Adrenal gland (tissue), 12 donors: Measurements from ENCODE around the gene FAM9A. TPM values are rescaled to one million over a fixed set of nuclear protein-coding genes. Genes with fewer than 3 reads are reported as not detected.
A peak's percentile ranks its signal among the peaks of the same experiment; 100 is the strongest.
"Not testable (repeated sequence)": the region's sequence is repeated elsewhere in the genome, so short reads cannot be mapped to it uniquely, and the experiment has no call there.

Experiments used
- DNase-seq, 7 donors: peaks; one replicate each; pipeline ENCODE4 v3.0.0-alpha.2; 2019 to 2020
- H3K27ac ChIP-seq, 5 donors: fragments of 200-600 bp; sonication (generic) in 4 of 5; 1 replicate in 3 of 5; 2 replicates in 2 of 5; pipeline versions ENCODE4 v1.5.1 to v1.8.0; 2016 to 2020; ENCODE audit warnings: mild to moderate bottlenecking in 1 of 5
- H3K27me3 ChIP-seq: fragments of 200-600 bp; 2 replicates; pipeline ENCODE4 v1.8.0; 2021
- H3K36me3 ChIP-seq, 2 donors: fragments of 200-600 bp; replicated peaks in 1 of 2; 1 replicate in 1 of 2; 2 replicates in 1 of 2; pipeline versions ENCODE4 v1.5.1 to v1.8.0; 2018 to 2022
- H3K4me1 ChIP-seq, 2 donors: fragments of 200-600 bp; replicated peaks in 1 of 2; 1 replicate in 1 of 2; 2 replicates in 1 of 2; pipeline versions ENCODE4 v1.5.1 to v1.8.0; 2018 to 2021
- H3K4me3 ChIP-seq, 4 donors: fragments of 200-600 bp; sonication (generic) in 3 of 4; one replicate each; pipeline ENCODE4 v1.5.1; 2016 to 2018
- H3K9me3 ChIP-seq, 3 donors: fragments of 200-600 bp; sonication (generic) in 1 of 3; replicated peaks in 1 of 3; 1 replicate in 2 of 3; 2 replicates in 1 of 3; pipeline versions ENCODE4 v1.5.1 to v1.8.0; 2016 to 2021
- CTCF ChIP-seq, 6 experiments: fragments of 450-650 bp in 4 of 6; fragments of 200-600 bp in 2 of 6; sonication (generic) in 1 of 6; IDR thresholded peaks; 1 replicate in 5 of 6; 2 replicates in 1 of 6; pipeline versions ENCODE4 v1.5.1 to v1.8.0; 2016 to 2021; ENCODE audit warnings: antibody characterized with exemption in 6 of 6, mild to moderate bottlenecking in 2 of 6, moderate library complexity in 1 of 6
- POLR2A ChIP-seq, 2 donors: fragments of 450-650 bp; IDR thresholded peaks; one replicate each; pipeline ENCODE4 v1.6.1; 2017; ENCODE audit warnings: antibody characterized with exemption in 2 of 2, mild to moderate bottlenecking in 2 of 2, moderate library complexity in 1 of 2
- WGBS, 4 donors: extraction: QIAGEN DNeasy Blood & Tissue Kit in 2 of 4; methylation state at CpG; one replicate each; pipeline versions ENCODE4 v1.1.5 to v1.1.7; 2013 to 2017; 5-methylcytosine and 5-hydroxymethylcytosine counted together
- intact Hi-C, 2 donors: fragments of 100-400 bp; cut with DNase I; formaldehyde crosslinking; loops; one replicate each; pipeline versions ENCODE4 v1.14.1 to v1.15.0; 2022 to 2023
- polyA plus RNA-seq, 3 donors: library from polyadenylated mRNA; stranded (reverse); fragments of 200-250 nt in 2 of 3; fragments of 350-450 nt in 1 of 3; fragmentation: Illumina TruSeq in 1 of 3; extraction: RNeasy Lipid Tissue Mini Kit (QIAGEN cat#74804) in 1 of 3; gene quantifications; one replicate each; pipeline ENCODE4 v1.2.3, GENCODE V29; 2013 to 2014
- total RNA-seq, 9 donors: library from RNA; depleted of rRNA in 4 of 9; stranded (reverse); fragments of >200 nt in 4 of 9; fragments of 120-200 nt in 1 of 9; fragmentation: NEBNext Ultra II Directional in 1 of 9; extraction: Animal tissue kit (Norgen Biotek cat#: 25700) in 1 of 9; gene quantifications; one replicate each; pipeline versions ENCODE4 v1.1.0 to v1.2.4, GENCODE V29; 2013 to 2023
- donor health status: healthy with polysubstance abuse.
- donor health status: Bipolar disorder and iron deficiency.
- donor health status: DM: yes; HTN: yes; CAD: no.
- donor health status: DM: no; HTN: no; CAD: no.
- donor health status: DM: no; HTN: no; CAD: no.
- donor health status: DM: yes; HTN: yes; CAD: no.

FAM9A gene
- total and polyA plus RNA-seq, 12 donors, result not detected

- WGBS, 4 donors, result 66 to 91% (median 85%) methylated on average over 12 to 25 of the region's 25 CpGs
- Histone ChIP-seq H3K36me3 (no peaks in the 10 kb centered on the region), H3K4me3 (no peak overlapping the region), H3K9me3 (no peaks in the 10 kb centered on the region), H3K27me3 (peaks cover 7% of the 10 kb centered on the region), H3K27ac (no peak overlapping the region), H3K4me1 (no peaks in the 10 kb centered on the region)
- no peak for DNase-seq
- intact Hi-C loops, result no loop called here
- TF ChIP-seq POLR2A (IDR thresholded peaks at IDR 0.05) (no peak), CTCF (IDR thresholded peaks at IDR 0.05) (no peak)
Observed at GRCh38 chrX:8784162-8784561, 17.0 kb downstream of the FAM9A start.

GRCh38 chrX:8783714-8784098, 17.5 kb downstream of the FAM9A start:
- H3K4me1 ChIP-seq, result no peaks in the 10 kb centered on the region
- H3K27ac ChIP-seq, result no peak overlapping the region
- H3K27me3 ChIP-seq, result peaks cover 7% of the 10 kb centered on the region
- H3K36me3 ChIP-seq, result no peaks in the 10 kb centered on the region
- DNase-seq, result no peak
- 70 to 95% (median 82%) methylated on average over 13 to 19 of the region's 19 CpGs for whole genome bisulfite sequencing, 4 donors
- no peak for TF ChIP-seq CTCF (IDR thresholded peaks at IDR 0.05)
- no peak for TF ChIP-seq POLR2A (IDR thresholded peaks at IDR 0.05)
- intact Hi-C loops, result no loop called here
- no peak overlapping the region for H3K4me3 ChIP-seq
- H3K9me3 ChIP-seq, result no peaks in the 10 kb centered on the region

- Histone ChIP-seq H3K36me3 (no peaks in the 10 kb centered on the region), H3K9me3 (no peaks in the 10 kb centered on the region), H3K4me1 (no peaks in the 10 kb centered on the region), H3K27ac (no peak overlapping the region), H3K27me3 (peaks cover 7% of the 10 kb centered on the region), H3K4me3 (no peak overlapping the region)
- intact Hi-C loops, result no loop called here
- 32 to 66% (median 40%) methylated on average over 19 to 32 of the region's 32 CpGs for WGBS, 4 donors
- TF ChIP-seq CTCF (IDR thresholded peaks at IDR 0.05), result peak in 5 of 6 experiments; percentile 14 to 40 (median 25)
- TF ChIP-seq POLR2A (IDR thresholded peaks at IDR 0.05), result no peak
- peak in 6 of 7 donors; percentile 13 to 53 (median 28) for DNase-seq
Observed at GRCh38 chrX:8783097-8783713, 18.0 kb downstream of the FAM9A start.

- H3K36me3 ChIP-seq, result no peaks in the 10 kb centered on the region
- 71 to 77% (median 75%) methylated on average over 4 to 9 of the region's 9 CpGs for WGBS, 4 donors
- intact Hi-C loops, result no loop called here
- no peaks in the 10 kb centered on the region for H3K9me3 ChIP-seq
- H3K27ac ChIP-seq, result no peak overlapping the region
- TF ChIP-seq CTCF (IDR thresholded peaks at IDR 0.05) (no peak), POLR2A (IDR thresholded peaks at IDR 0.05) (no peak)
- DNase-seq, result no peak
- no peaks in the 10 kb centered on the region for H3K4me1 ChIP-seq
- H3K27me3 ChIP-seq, result peaks cover 7% of the 10 kb centered on the region
- no peak overlapping the region for H3K4me3 ChIP-seq
Observed at GRCh38 chrX:8782595-8782994, 18.6 kb downstream of the FAM9A start.

GRCh38 chrX:8781921-8782320, 19.3 kb downstream of the FAM9A start:
- H3K9me3 ChIP-seq, H3K27ac ChIP-seq, H3K27me3 ChIP-seq, H3K4me3 ChIP-seq, intact Hi-C loops, H3K4me1 ChIP-seq, DNase-seq, H3K36me3 ChIP-seq: not testable (repeated sequence)
- WGBS, 4 donors, result 59 to 76% (median 70%) methylated on average over 4 of the region's 4 CpGs
